ENCODE results near the gene OSBPL10.
A peak's percentile ranks its signal among the peaks of the same experiment; 100 is the strongest.
"Not testable (repeated sequence)": the region's sequence is repeated elsewhere in the genome, so short reads cannot be mapped to it uniquely, and the experiment has no call there.

The OSBPL10 gene

GRCh38 chr3:31993843-31994242, 12.8 kb upstream of the OSBPL10 start:
- no peak for DNase-seq

- not testable (repeated sequence) for DNase-seq
These were observed 11.9 kb upstream of the OSBPL10 start for GRCh38 chr3:31992995-31993394.

- no peak for DNase-seq
These were observed 7.2 kb upstream of the OSBPL10 start for GRCh38 chr3:31988271-31988670.

GRCh38 chr3:31985831-31986230, 4.8 kb upstream of the OSBPL10 start:
- no peak for DNase-seq

- DNase-seq: no peak
These were observed 3.3 kb upstream of the OSBPL10 start for GRCh38 chr3:31984321-31984720.

DNA sequence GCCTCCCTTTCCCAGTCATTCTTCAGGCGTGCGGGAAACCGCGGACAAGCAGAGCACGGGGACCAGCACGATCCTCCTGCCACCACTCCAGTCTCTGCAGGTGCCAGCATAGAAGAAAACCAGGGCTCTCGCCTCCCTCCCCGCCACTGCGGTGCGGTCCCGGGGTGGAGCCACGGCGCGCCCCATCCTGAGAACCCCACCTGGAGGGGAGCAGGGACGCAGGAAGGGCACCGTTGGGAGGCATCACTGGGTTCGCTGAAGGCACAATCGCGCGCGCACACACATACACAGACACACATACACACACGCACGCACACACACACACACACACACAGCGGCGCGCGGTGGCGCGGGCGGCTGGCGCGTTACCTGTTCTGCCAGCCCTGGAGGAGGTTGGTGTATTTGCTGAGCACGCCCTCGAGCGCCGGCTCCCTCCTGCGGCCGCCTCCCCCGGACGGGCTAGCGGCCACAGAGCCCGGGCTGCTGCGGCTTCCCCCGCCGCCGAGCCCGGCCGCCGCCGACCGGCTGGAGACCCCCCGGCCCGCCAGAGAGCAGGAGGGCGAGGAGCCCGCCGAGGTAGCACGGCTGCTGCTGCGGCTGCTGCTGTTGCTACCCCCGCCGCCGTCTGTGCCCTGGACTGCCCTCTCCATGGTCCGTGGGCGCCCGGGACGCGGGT, 394 bp downstream of the OSBPL10 start:
- DNase-seq: peak in 22 of 56 donors; percentile 3 to 56 (median 25)

GRCh38 chr3:31979001-31979697, 1.9 kb downstream of the OSBPL10 start:
- DNase-seq: no peak

- DNase-seq: no peak
These were observed 2.5 kb downstream of the OSBPL10 start for GRCh38 chr3:31978553-31978952.

GRCh38 chr3:31977736-31978135, 3.3 kb downstream of the OSBPL10 start:
- DNase-seq: no peak

- DNase-seq: no peak
These were observed 4.8 kb downstream of the OSBPL10 start for GRCh38 chr3:31976302-31976701.

DNA sequence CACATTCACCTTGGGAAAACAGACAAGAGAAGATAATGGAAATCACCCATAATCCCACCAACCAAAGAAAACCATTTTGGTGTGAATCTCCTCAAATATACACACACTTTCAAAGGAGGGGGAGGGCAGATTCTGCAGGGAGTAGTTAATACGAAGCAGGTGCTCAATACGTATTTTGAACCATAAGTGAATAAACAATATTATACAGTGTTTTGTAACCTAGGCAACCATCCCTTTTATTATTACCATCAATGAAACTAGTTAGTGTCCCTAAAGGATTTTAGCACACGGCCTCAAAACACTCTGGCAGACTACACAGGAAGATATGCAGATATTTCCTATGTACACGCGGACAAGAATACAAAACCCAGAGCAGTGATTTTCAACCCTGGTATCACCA, 6.1 kb downstream of the OSBPL10 start:
- no peak for DNase-seq

DNA sequence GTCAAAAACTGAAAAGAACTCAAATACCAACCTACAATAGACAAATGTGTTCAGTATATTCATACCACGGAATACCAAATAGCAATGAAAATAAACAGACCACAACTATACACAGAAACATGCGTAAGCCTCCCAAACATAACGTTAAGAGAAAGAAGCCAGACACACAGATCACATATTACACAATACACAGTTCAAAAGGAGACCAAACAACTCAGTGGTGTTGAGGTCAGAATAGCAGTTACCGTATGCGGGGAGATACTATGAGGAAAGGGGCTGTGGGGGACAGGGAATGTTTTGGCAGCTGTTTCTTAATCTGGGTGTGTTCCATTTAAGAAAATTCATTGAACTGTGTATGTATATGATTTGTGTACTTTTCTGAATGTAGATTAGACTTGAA, 6.6 kb downstream of the OSBPL10 start:
- no peak for DNase-seq

DNA sequence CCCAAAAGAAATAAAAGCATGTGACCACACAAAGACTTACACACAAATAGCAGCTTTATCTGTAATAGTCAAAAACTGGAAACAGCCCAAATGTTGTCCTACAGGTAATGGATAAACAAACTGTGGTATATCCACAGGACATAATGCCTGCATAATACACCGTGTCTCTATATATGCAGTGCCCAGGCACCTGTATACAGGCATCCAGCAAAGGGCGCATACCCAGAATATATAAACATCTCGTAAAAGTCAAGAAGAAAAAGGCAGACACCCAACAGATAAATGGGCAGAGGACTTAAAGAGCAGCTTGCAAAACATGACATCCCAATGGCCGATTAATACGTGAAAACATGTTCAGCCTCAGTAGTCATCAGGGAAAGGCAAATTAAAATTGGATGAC, 7.2 kb downstream of the OSBPL10 start:
- DNase-seq: no peak

- DNase-seq: no peak
These were observed 8.0 kb downstream of the OSBPL10 start for GRCh38 chr3:31973081-31973480.

- DNase-seq: no peak
These were observed 9.5 kb downstream of the OSBPL10 start for GRCh38 chr3:31971607-31972006.

GRCh38 chr3:31968927-31969418, 12.1 kb downstream of the OSBPL10 start:
- DNase-seq: no peak

DNA sequence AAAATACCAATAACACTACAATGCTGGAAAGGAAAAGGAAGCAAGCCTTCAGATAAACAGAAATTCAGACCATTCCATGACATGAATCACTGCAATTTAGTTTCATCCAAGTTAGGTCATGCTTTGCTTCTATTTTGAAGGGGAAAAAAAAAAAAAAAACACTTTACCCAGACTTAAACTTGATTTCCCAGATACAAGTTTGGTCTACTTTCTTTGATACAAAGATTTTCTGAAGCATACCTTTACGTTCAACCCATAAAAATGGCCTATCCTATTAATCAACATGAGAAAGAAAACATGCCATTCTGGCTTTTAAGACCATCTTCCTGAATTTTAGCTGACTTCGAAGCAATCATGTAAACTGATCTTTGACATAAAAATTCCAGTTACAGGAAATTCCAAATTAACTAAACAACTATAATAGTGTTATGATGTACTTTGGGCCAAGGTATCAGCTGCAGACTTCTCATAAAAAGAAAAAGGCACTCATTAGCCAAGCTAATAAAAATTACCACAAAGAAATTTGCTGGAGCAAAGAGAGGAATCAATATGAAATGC, 12.6 kb downstream of the OSBPL10 start:
- DNase-seq: no peak

DNA sequence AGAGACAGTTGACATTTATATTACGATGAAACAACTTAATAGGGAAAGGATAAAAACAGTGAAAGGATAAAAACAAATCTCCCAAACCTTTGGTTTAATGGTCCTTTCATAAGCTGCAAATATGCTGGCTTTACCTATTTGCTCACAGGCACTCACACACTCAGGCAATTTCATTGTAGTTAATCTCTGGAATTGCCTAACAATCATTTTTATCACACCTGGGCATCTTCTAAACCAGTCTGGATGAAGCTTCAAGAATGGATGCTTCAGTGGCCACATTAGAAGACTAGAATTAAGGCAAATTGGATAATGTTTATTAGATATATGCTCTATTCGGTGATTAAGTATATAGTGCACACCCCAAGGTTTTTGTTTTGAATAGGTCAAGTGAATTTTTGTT, 13.5 kb downstream of the OSBPL10 start:
- DNase-seq: no peak

DNA sequence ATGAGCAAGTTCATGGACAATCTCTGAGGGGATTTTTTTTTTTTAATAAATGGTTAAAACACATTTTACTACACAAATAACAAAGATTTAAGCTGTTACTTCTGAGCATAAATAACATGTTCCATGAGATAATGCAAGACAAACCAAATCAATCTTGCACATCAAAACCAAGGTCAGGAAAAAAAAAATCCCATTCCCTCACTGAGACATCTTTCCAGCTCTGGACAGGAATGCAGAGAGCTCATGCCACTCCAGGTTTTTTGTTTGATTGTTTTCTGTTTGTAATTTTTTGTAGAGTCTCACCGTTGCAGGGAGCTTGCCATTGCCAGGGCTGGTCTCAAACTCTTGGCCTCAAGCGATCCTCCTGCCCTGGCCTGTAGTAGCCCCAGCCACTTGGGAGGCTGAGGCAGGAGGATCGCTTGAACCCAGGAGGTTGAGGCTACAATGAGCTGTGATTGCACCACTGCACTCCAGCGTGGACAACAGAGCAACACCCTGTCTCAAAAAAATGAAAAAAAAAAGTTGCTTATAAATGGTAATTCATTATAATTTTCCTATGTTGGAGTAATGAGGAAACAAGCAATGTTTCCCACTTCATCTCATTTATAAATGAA, 14.0 kb downstream of the OSBPL10 start:
- DNase-seq: no peak

GRCh38 chr3:31962801-31963205, 18.3 kb downstream of the OSBPL10 start:
- no peak for DNase-seq

DNA sequence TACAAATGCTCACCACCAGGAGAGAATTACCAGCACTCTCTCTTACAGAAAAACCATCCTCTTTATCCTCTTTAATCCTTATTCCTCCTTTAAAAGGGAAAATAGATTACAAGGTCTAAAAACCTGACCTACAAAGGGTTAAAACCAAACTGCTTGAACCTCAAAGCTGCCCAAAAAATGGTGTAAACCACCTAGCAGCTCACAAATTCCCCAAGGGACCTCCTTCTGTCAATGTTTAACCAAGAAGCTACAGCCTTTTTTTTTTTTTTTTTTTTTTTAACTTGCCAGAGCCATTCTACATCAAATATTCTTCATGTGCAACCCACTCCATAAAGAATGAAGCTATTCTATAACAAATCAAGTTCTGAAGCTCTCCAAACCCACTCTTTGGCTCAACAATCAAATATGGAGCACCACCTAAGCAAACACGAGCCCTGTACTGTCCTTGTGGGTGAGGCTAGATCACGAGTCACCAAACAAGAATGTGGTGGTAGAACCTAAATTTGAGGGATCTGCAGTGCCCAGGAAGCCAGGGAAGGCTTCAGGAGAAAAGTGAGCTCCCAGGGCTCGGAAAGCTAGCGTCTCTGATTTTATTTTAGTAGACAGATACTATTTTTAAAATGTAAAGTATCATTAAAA, 20.1 kb downstream of the OSBPL10 start:
- no peak for DNase-seq
